HepG2 (cell line): Measurements from ENCODE around the gene OGFR. TPM values are rescaled to one million over a fixed set of nuclear protein-coding genes. Genes with fewer than 3 reads are reported as not detected.

Source experiments
- CHCHD3 ChIP-seq: sonication (generic); formaldehyde crosslinking; IDR thresholded peaks from 2 replicates; pipeline ENCODE4 v1.8.0; 2022; ENCODE audit warnings: mild to moderate bottlenecking, missing genetic modification reagents, moderate library complexity
- CREM ChIP-seq, 2 experiments: sonication (generic) in 1 of 2; formaldehyde crosslinking in 1 of 2; IDR thresholded peaks; 2 replicates each; pipeline versions ENCODE4 v1.4.0 to v1.6.1; 2016 to 2020; ENCODE audit warnings: antibody characterized with exemption in 1 of 2, mild to moderate bottlenecking in 1 of 2, missing genetic modification reagents in 1 of 2
- DMAP1 ChIP-seq: IDR thresholded peaks from 2 replicates; pipeline ENCODE4 v1.6.1; 2016
- DNMT1 ChIP-seq: sonication (generic); formaldehyde crosslinking; IDR thresholded peaks from 2 replicates; pipeline ENCODE4 v1.5.1; 2020; ENCODE audit warnings: mild to moderate bottlenecking, missing genetic modification reagents
- JARID2 ChIP-seq: sonication (generic); formaldehyde crosslinking; IDR thresholded peaks from 2 replicates; pipeline ENCODE4 v1.8.1; 2023; ENCODE audit warnings: missing genetic modification reagents, inconsistent platforms; ENCODE audit not compliant: insufficient replicate concordance
- NFKB2 ChIP-seq: sonication (generic); formaldehyde crosslinking; IDR thresholded peaks from 2 replicates; pipeline ENCODE4 v1.4.0; 2020; ENCODE audit warnings: missing genetic modification reagents, borderline replicate concordance
- SCMH1 ChIP-seq: sonication (generic); formaldehyde crosslinking; IDR thresholded peaks from 2 replicates; pipeline ENCODE4 v1.9.0; 2021; ENCODE audit warnings: missing genetic modification reagents, mild to moderate bottlenecking, borderline replicate concordance
- TBX2 ChIP-seq: sonication (generic); formaldehyde crosslinking; IDR thresholded peaks from 2 replicates; pipeline ENCODE4 v1.5.0; 2020; ENCODE audit warnings: missing genetic modification reagents, mild to moderate bottlenecking, borderline replicate concordance
- THAP11 ChIP-seq: IDR thresholded peaks from 2 replicates; pipeline ENCODE4 v1.6.1; 2016; ENCODE audit warnings: missing biosample characterization, missing genetic modification reagents
- TMF1 ChIP-seq: sonication (generic); formaldehyde crosslinking; IDR thresholded peaks from 2 replicates; pipeline ENCODE4 v1.8.1; 2022; ENCODE audit warnings: low read depth, missing genetic modification reagents
- U2AF2 ChIP-seq: fragments of 200-400 bp; formaldehyde crosslinking; IDR thresholded peaks from 2 replicates; pipeline ENCODE4 v1.6.1; 2017; ENCODE audit warnings: low read depth, mild to moderate bottlenecking, low read length
- ZBTB20 ChIP-seq: sonication (generic); formaldehyde crosslinking; IDR thresholded peaks from 2 replicates; pipeline ENCODE4 v1.8.1; 2023; ENCODE audit warnings: missing genetic modification reagents, low read depth, mild to moderate bottlenecking, borderline replicate concordance
- ZBTB49 ChIP-seq: sonication (generic); formaldehyde crosslinking; IDR thresholded peaks from 2 replicates; pipeline ENCODE4 v1.4.0; 2020; ENCODE audit warnings: missing genetic modification reagents, borderline replicate concordance
- ZEB1 ChIP-seq: IDR thresholded peaks from 2 replicates; pipeline ENCODE4 v1.6.1; 2012; ENCODE audit warnings: mild to moderate bottlenecking, low read depth, inconsistent platforms; ENCODE audit not compliant: insufficient replicate concordance
- ZNF224 ChIP-seq: sonication (generic); formaldehyde crosslinking; IDR thresholded peaks from 2 replicates; pipeline ENCODE4 v1.5.0; 2020; ENCODE audit warnings: mild to moderate bottlenecking, missing genetic modification reagents
- ZNF546 ChIP-seq: sonication (generic); formaldehyde crosslinking; conservative IDR thresholded peaks from 2 replicates; pipeline ENCODE4 v1.8.1; 2023; ENCODE audit warnings: mild to moderate bottlenecking, missing genetic modification reagents
- ZNF580 ChIP-seq: IDR thresholded peaks from 2 replicates; pipeline ENCODE4 v1.6.1; 2016; ENCODE audit warnings: low read depth, borderline replicate concordance
- ZNF772 ChIP-seq: sonication (generic); formaldehyde crosslinking; IDR thresholded peaks from 2 replicates; pipeline ENCODE4 v1.5.0; 2020; ENCODE audit warnings: mild to moderate bottlenecking, missing genetic modification reagents
- ZNF777 ChIP-seq: sonication (generic); formaldehyde crosslinking; IDR thresholded peaks from 2 replicates; pipeline ENCODE4 v1.4.0; 2020; ENCODE audit warnings: missing genetic modification reagents
- ZNF850 ChIP-seq: sonication (generic); formaldehyde crosslinking; conservative IDR thresholded peaks from 2 replicates; pipeline ENCODE4 v1.9.0; 2021; ENCODE audit warnings: mild to moderate bottlenecking, missing genetic modification reagents
- polyA plus RNA-seq, 8 experiments: library from polyadenylated mRNA; depleted of rRNA in 3 of 8; stranded (reverse) in 7 of 8; unstranded in 1 of 8; fragments of >200 nt; fragmentation: Illumina TruSeq in 4 of 8; extraction: Trizol in 4 of 8; gene quantifications; 2 replicates each; pipeline versions ENCODE4 v1.2.1 to v1.2.3, GENCODE V29; 2011 to 2016; ENCODE audit warnings: low read depth in 4 of 8, missing spikeins in 1 of 8, mixed read lengths in 1 of 8; ENCODE audit not compliant: insufficient read depth in 1 of 8
- total RNA-seq, 5 experiments: library from RNA; depleted of rRNA; stranded (reverse); fragments of >200 nt; fragmentation: Illumina TruSeq; extraction: Trizol; gene quantifications; 2 replicates each; pipeline ENCODE4 v1.2.3, GENCODE V29; 2016; ENCODE audit warnings: low read depth in 1 of 5
- TF ChIP-seq, protein P1 (sequence below): sonication (generic); formaldehyde crosslinking; IDR thresholded peaks from 2 replicates; pipeline ENCODE4 v1.9.0; 2021; ENCODE audit warnings: missing genetic modification reagents, borderline replicate concordance
- TF ChIP-seq, protein P2 (sequence below): sonication (generic); formaldehyde crosslinking; IDR thresholded peaks from 2 replicates; pipeline ENCODE4 v1.8.1; 2023; ENCODE audit warnings: missing genetic modification reagents, inconsistent platforms, borderline replicate concordance
- TF ChIP-seq, protein P3 (sequence below), 2 experiments: fragments of 450-650 bp in 1 of 2; sonication (generic) in 1 of 2; formaldehyde crosslinking; IDR thresholded peaks; 2 replicates each; pipeline versions ENCODE4 v1.5.0 to v1.8.0; 2020 to 2022; ENCODE audit warnings: mild to moderate bottlenecking in 1 of 2, missing genetic modification reagents in 1 of 2

OGFR gene
- total and polyA plus RNA-seq, 2 of the 13 experiments (the other 11 are each of a cell fraction or from before 2014, with no cell fraction given) = 47.7 to 81.8 TPM

GRCh38 chr20:62791301-62792181 lies 13.1 kb upstream of the OGFR start (continued):
- peak; percentile 79 for TF ChIP-seq THAP11 (CRISPR knock-in tag)
- TF ChIP-seq ZNF772 = peak; percentile 79; the same call in 1 of the 2 replicates
- no peak for TF ChIP-seq ZBTB49
- no peak for TF ChIP-seq ZNF546 (CRISPR knock-in tag)
- TF ChIP-seq NFKB2 = peak; percentile 84
- no peak; the same call in 1 of the 2 replicates for TF ChIP-seq CHCHD3 (CRISPR knock-in tag)
- TF ChIP-seq DNMT1 (CRISPR knock-in tag) = peak; percentile 77; the same call in 1 of the 2 replicates
- TF ChIP-seq CREM (IDR thresholded peaks at IDR 0.05) = no peak
- TF ChIP-seq CREM (CRISPR knock-in tag; IDR thresholded peaks at IDR 0.05) = no peak
- TF ChIP-seq ZBTB20 (CRISPR knock-in tag) = peak; percentile 65; the same call in 1 of the 2 replicates
- 0 out of 2 replicates have a peak, but pooled peaks have one; percentile 25 for TF ChIP-seq DMAP1
- TF ChIP-seq, protein P1, sequence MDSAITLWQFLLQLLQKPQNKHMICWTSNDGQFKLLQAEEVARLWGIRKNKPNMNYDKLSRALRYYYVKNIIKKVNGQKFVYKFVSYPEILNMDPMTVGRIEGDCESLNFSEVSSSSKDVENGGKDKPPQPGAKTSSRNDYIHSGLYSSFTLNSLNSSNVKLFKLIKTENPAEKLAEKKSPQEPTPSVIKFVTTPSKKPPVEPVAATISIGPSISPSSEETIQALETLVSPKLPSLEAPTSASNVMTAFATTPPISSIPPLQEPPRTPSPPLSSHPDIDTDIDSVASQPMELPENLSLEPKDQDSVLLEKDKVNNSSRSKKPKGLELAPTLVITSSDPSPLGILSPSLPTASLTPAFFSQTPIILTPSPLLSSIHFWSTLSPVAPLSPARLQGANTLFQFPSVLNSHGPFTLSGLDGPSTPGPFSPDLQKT = 0 out of 2 replicates have a peak, but pooled peaks have one; percentile 16
- no peak for TF ChIP-seq ZNF777
- no peak for TF ChIP-seq TMF1
- TF ChIP-seq U2AF2 = 0 out of 2 replicates have a peak, but pooled peaks have one; percentile 43
- peak; percentile 78 for TF ChIP-seq TBX2
- no peak; the same call in 1 of the 2 replicates for TF ChIP-seq ZNF224 (CRISPR knock-in tag)
- peak; percentile 89 for TF ChIP-seq JARID2 (CRISPR knock-in tag)
- TF ChIP-seq ZNF850 (CRISPR knock-in tag) = no peak
- TF ChIP-seq ZNF580 (CRISPR knock-in tag) = peak; percentile 97; the same call in 1 of the 2 replicates
- TF ChIP-seq, protein P2, sequence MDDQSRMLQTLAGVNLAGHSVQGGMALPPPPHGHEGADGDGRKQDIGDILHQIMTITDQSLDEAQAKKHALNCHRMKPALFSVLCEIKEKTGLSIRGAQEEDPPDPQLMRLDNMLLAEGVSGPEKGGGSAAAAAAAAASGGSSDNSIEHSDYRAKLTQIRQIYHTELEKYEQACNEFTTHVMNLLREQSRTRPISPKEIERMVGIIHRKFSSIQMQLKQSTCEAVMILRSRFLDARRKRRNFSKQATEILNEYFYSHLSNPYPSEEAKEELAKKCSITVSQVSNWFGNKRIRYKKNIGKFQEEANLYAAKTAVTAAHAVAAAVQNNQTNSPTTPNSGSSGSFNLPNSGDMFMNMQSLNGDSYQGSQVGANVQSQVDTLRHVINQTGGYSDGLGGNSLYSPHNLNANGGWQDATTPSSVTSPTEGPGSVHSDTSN (CRISPR knock-in tag) = no peak
- TF ChIP-seq, protein P3, sequence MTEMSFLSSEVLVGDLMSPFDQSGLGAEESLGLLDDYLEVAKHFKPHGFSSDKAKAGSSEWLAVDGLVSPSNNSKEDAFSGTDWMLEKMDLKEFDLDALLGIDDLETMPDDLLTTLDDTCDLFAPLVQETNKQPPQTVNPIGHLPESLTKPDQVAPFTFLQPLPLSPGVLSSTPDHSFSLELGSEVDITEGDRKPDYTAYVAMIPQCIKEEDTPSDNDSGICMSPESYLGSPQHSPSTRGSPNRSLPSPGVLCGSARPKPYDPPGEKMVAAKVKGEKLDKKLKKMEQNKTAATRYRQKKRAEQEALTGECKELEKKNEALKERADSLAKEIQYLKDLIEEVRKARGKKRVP (CRISPR knock-in tag; IDR thresholded peaks at IDR 0.05) = no peak
- no peak for TF ChIP-seq ZEB1
- TF ChIP-seq SCMH1 = no peak
